Left kidney (tissue), 2 donors: ENCODE results near the gene DTNB. TPM values are rescaled to one million over a fixed set of nuclear protein-coding genes. Genes with fewer than 3 reads are reported as not detected.
"Not testable (repeated sequence)": the region's sequence is repeated elsewhere in the genome, so short reads cannot be mapped to it uniquely, and the experiment has no call there.

Experiments used
- DNase-seq: peaks from one replicate; pipeline ENCODE4 v3.0.0-alpha.2; 2013
- polyA plus RNA-seq: library from polyadenylated mRNA; unstranded; fragments of 120-200 nt; gene quantifications from one replicate; pipeline ENCODE4 v1.2.1, GENCODE V29; 2013; ENCODE audit not compliant: insufficient read length

DTNB gene
- polyA plus RNA-seq, 1 donor = 18.5 TPM

DNA sequence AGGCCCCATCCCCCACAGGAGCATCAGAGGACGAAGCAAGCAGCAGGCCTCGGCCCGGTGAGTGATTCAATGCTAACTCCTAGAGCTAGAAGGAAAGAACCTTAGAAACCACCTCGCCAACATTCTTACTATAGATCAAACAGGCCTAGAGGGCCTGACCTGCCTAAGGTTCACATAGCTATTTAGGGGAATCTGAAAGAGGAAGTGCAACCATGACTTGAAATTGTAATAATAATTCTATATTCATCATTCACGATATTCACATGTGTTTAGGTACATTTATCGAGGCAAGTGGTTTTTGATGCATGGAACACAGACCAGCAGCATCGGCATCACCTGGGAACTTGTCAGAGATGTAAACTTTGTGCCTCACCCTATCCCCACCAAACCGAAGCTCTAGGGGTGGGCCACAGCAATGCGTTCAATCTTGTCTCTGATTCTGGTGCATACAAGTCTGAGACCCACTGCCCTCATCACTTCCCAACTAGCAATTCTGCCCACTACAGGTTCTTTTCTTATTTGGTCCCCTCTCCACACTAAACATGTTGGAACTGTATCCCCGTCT, 253.6 kb downstream of the DTNB start:
- no peak for DNase-seq

DNA sequence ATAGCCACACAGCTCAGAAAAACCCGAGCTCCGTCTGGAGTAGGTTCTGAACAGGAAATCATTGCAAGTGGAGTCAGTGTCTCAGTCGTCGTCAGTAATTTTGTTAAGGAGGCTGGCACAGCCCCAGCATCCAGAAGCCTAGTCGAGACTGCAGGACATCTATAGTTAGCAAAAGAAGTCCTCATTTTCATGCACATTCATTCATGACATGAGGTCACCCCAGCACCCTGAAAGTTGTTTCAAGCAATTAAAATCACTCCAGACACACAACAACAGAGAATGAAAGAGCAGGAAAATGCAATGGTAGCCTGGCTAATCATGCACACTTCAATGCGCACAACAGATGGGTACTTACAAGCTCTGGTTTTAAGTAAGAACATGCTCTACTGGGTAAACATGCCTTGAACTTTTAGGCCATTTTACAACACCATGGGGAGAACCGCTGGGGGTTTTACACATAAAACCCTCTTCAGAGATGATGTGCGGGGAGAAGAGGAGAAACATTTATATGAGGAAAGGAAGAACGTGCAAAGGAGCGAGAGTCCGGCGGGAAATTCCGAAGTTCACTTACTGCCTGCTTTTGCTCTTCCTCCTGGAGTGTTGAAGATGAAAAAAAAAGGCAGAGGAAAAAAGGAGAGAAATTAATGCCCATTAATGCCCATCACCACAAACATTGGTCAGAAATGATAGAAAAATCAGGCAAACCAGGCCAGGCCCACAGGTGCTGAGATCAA, 254.3 kb downstream of the DTNB start:
- DNase-seq = no peak

DNA sequence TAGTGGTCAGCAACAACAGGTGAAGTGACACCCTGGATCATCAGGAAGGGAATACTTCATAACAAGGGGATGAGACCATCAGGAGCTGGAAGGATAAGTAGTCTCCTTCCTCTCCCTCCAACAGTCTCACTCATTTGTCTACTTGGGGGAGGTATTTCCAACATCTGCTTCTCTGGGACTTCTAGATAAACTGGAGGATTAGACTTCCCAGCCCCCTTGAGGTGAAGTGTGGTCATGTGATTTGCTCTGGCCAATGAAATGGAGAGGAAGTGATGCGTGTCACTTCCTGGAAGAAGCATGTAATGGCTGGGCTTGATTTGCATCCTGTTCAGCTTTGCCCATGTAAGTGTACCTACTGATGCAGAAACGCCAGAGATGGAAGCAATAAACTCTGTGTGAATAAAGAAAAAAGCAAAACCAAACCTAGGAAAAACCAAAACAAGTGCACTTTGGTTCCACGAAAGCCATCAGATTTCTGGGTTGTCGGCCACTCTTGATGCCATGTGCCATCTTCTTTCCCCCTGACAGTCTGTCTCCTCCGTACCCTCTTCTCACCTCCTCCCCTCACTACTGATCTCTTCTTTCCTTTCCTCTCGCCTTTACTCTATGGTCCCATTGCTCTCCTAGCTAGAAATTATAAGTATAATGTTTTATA, 255.5 kb downstream of the DTNB start:
- DNase-seq = no peak

DNA sequence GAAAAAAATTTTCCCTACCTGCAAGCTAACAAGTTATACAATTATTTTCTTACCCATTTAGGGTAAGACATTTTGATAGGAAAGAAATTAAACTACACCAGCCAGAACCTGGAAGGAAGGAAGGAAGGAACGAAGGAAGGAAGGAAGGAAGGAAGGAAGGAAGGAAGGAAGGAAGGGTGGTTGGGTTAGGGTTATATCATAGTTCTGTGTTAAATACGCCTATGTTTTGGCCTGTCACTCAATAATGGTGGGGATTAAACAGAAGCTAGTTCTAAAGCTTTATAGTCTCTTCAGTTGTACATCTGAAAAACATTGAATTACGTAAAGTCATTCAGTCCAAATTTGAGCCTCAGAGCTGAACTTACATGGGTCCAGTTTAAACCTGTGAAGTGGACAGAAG, 256.7 kb downstream of the DTNB start:
- no peak for DNase-seq

DNA sequence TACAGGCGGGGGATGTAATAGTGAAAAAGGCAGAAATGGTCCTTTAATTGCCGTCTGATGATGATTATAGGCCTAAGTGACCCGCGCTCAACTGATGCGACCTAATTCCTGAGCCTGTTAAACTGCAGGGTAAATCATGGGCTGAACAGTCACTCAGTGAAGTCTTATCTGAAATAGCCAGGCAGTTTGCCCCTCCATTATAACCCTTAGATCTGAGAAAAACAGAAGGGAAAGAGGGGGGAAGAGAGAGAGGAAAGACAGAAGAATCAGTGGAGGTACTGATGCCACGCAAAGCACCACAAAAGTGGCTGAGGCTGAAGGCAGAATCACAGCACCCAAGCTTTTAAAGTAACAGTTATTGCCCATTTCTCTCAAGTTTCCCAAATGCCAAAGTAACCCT, 258.6 kb downstream of the DTNB start:
- no peak for DNase-seq

DNA sequence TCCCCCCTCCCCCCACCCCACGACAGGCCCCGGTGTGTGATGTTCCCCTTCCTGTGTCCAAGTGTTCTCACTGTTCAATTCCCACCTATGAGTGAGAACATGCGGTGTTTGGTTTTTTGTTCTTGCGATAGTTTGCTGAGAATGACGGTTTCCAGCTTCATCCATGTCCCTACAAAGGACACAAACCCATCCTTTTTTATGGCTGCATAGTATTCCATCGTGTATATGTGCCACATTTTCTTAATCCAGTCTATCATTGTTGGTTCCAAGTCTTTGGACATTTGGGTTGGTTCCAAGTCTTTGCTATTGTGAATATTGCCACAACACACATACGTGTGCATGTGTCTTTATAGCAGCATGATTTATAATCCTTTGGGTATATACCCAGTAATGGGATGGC, 260.0 kb downstream of the DTNB start:
- DNase-seq = not testable (repeated sequence)

DNA sequence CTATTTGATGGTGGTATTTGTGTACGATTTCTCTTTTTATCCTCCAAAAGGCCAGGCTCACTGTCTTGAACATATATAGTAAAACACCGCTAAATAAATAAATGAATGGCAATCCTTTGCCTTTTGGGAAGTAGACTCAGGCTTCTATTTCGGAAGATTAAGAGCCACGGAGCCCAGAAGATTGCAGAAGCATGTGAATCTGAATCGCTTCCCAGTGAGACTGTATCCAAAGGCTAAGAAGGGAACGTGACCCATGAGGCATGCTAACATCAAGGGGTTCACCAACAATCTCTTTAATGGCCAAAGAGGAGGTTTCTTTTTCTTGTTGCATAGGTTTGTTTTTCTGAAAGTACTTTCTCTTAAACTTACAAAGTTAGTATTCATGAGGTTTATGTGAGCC, 261.6 kb downstream of the DTNB start:
- no peak for DNase-seq

DNA sequence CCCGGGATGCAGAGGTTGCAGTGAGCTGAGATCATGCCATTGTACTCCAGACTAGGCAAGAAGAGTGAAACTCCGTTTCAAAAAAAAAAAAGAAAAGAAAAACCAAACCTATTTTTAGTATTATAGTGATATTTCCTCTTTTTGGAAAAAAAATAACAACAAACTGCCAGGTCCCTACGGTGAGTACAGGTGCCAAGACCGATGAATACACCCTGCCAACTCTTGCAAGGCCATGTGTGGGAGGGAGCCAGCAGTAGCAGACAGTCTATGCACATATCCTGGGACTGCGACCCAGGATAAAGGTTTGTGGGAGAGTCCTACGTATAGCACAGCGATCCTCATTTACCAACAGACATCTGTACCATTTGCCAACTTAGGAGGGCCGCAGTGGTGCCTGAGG, 262.1 kb downstream of the DTNB start:
- DNase-seq = no peak

DNA sequence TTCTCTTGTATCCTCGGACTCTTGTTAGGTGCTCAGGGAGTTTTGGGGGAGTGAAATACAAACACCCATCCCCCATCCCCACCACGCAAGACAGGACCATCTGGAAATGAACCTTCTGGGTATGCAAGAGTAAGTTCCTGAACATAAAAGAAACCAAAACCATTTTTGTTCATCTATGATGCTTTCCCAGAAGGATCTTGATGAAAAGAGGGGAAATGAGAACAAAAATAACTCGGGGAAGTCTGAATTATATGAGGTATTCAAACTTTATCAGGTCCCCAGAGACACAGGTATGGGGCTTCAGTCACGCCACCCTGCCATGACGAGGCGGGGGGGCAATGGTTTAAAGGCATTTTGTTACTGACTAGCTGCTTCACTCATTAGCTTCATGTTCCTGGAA, 263.0 kb downstream of the DTNB start:
- DNase-seq = no peak

DNA sequence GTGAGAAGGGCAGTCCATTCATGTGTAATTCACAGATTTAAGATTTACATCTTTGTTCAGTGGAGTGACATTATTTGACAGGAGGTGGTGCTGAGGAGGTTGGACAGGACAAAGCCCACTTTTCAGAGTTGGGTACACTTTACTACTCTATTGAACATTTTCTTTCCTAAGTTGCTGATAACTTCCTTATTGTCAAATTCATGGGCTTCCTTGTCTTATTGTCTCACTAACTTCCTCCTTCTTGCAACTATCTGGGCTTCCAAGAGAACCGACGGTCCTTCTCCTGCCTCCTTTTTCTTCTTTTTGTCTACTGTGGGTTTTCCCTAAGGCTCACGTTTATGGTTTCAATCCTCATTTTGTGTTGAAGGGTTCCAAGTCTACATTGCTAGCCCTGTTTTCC, 263.9 kb downstream of the DTNB start:
- no peak for DNase-seq

DNA sequence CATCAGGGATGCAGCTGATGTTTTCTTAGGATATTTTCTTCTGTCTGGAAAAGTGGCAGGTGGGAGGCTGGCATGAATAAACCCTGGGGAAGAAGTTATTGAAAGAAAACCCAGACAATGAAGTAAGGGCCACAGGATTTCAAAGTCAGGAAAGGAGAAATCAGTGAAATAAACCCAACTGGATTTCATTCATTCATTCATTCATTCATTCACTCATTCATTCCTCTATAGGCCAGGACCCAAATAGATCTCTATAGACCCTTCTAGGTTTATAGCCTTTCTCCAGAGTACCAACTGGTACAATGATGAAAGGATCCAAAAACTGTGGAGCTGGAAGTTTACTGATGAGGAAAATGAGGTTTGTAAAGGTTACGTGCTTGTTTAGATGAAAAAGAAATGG, 264.3 kb downstream of the DTNB start:
- no peak for DNase-seq

DNA sequence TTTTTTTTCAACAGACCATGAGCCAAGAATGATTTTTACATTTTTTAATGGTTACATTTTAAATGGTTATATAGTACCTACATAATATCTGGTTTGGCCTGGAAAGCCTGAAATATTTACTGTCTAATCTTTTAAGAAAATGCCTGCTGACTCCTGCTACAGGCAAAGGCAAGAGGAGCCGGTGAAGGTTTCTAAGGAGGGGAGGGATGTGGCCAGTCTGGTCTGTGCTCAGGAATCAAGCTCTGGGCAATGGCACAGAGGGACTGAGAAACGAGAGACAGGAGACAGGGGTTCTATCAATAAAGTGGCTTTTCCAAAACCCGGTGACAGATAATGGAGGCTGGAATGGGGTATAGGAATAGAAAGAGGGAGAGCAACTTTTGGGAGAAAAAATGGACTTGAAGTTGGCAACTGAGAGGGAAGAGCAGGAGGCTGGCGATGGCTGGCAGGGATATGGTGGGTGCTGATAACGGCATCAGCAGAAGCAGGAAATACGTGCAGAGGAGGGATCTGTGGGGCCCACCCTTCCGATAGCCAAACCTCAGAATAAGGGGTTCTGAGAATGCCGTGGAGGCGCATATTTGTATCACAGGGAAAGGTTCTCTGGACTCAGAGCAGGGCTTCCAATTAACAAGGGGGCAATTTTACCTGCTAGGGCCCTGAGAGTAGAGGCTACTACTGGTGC, 267.6 kb downstream of the DTNB start:
- DNase-seq = no peak

DNA sequence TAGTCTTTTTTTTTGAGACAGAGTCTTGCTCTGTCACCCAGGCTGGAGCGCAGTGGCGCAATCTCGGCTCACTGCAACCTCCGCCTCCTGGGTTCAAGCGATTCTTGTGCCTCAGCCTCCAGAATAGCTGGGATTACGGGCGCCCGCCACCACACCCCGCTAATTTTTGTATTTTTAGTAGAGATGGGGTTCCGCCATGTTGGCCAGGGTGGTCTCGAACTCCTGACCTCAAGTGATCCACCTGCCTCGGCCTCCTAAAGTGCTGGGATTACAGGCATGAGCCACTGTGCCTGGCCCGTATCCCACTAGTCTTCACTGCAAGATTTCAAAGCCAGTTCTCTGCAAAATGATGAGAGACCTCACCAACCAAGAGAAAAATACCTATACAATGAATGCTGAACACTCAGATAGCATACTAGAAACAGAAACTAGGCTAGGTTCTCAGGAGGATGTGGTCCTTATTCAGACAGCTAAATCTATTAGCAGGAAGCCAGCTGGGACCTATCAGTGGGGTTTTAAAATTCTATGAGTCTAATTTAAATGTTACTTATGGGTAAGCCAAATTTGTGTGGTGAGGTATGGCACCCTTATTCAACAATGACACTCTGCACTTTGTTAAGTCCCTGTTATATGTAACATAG, 270.1 kb downstream of the DTNB start:
- DNase-seq = not testable (repeated sequence)

DNA sequence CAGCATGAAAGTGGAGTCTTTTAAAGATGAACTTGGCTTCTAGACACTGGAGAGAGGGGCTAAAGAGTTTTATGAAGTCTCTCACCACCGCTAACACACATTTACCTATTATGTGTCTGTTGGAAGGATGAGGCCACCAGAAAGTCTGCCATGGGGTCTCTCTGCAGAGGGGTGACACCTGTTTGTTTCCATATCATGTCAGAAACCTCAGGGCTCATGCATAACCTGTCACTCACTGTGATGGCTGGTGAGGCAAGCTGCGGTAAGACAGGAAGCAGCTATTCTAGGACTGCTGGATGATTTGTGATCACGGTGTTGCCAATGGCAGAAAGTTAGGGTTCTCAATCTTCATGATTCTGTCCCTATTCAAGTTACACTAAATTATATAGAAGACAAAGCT, 270.9 kb downstream of the DTNB start:
- DNase-seq = no peak

DNA sequence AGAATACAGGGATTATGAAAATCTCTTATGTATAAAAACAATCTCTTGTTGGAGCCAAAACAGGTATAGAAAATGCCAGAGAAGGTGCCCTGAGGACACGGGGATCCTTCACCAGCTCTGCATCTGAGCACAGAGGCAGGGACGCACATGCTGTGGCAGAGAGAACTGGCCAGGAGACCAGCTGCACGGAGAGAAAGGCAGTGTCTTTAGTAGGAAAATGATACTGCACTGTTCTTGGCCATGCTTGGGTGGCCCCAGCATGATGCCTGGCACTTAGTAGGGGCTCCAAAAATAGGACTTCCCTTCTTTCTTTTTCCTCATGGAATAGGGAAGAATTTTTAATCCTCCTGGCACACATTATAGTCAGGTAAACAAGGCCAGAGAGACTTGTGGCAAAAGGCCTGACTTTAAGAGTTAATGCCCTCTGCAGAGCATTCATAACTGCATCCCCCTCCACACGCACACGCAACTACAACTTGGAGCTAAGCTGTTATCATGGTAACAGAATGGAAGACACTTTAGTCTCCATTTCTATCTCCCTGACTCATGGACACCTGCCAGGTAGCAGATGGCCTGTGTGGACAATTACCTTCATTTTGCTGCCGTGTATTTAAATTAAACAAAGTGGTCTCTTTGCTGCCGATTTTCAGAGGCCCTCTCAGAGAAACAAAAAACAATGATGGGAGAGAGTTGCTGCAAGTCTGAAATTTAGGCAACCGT, 271.9 kb downstream of the DTNB start:
- no peak for DNase-seq

DNA sequence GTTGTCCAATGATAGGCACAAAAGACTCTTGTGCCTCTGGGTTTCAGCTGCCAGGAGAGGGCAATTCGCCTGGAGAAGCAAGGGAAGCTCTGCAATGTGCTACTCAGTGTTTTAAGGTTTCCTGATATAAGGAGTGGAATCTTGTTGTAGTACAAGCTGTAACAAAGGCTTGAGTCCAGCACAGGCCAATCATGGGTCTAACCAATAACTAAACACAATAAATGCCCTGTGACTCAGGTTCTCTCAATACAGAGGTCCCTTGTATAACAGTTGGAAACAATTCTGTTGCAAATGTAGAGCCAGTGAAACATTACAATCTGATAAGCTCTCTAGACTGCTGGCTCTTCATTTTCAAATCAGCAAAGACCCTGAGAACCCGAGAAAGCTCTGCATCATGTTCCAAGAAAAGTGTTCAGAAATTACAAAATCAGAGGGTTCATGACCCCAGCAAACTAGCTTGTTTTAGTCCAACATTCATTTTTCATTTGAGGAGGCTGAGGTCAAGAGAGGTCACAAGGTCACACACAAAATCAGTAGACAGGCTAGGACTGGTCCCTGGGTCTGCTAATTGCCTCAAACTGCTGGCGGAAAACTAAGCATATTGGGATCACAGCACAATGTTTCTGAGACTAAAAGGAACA, 272.7 kb downstream of the DTNB start:
- DNase-seq = no peak

DNA sequence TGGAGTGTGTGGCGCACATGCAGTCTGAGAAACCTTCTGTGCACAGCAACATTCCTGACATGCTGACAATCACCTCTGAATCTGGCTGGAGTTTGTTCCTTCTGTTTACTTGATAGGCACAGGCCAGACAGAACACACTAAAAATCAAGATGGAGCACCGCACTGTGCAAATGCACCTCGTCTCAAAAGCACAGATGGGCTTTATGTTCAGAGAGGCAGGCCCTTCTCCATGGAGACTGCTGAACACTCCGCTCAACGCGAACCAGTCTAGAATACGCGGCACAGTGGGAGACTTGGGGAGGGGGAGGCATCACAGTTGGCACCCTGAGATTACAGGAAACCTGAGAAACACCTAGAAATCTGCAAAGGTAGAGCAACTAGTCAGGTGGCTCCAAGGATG, 273.2 kb downstream of the DTNB start:
- DNase-seq = no peak

DNA sequence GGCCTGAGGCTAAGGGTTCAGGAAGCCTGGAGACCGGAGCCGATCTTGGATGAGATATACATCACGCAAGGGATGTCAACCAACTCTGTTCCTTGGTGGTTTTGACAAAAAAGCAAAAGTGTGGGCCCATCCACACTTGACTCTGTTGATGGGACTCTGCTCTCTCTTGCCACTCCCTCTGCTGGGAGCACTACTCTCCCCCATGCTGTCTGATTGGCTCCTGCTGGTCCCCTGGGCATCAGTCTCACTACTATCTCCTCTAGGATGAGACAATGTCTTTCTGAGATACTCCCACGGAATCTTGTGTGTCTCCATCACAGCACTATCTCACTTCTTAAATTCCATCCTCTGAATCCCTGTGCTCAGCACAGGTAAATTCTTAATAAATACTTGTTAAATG, 274.8 kb downstream of the DTNB start:
- no peak for DNase-seq

DNA sequence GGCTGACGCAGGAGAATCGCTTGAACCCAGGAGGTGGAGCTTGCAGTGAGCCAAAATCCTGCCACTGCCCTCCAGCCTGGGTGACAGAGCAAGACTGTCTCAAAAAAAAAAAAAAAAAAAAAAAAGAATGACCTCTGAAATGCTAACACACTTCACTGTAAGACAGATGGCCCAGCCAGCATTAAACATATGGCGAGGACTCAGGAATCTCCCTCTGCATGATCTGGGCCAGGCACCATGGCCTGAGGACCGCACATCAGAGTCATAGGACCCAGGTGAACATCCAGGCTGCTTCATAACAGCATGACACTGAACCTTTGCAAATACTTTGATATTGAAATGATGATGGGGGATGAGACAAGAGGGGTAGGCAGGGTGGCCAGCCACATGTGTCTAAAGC, 275.6 kb downstream of the DTNB start:
- no peak for DNase-seq

DNA sequence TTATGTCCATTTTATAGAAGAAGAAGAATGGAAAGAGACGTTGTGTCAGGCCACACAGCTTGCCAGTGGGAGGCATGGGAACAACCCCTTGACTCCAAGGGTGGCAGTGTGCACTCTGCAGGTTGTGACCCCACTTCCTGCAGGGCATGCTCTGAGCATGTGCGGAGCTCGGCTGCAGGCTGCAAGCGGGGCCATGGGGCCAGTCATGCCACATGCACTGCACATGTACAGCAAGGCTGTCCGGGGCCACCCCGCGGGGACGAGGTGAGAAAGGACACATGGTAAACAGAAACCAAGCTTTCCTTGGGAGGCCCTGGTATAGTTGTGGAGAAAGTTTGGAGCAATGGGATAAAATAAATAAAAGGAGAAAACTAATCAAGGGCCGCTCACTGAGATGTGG, 284.2 kb downstream of the DTNB start:
- DNase-seq = no peak

DNA sequence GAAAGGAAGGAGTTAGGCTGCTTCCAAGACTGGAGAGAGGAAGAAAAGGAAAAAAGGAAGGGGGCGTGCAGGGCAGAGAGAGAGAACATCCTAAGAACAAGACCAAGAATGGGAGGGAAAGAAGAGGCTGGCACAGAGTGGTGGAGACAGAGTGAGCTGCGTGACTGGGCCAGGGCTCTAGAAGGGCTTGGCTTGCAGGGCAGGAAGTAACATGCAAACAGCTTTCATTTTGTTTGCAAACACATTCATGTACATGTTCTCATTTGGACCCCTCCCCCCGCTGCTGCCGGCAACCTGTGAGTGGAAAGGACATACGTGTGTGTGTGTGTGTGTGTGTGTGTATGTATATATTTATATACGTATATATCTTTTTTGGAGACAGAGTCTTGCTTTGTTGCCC, 284.9 kb downstream of the DTNB start:
- DNase-seq = no peak
